ENCODE measurements around the gene RAD51B. TPM values are rescaled to one million over a fixed set of nuclear protein-coding genes. Genes with fewer than 3 reads are reported as not detected.

The RAD51B gene
- total RNA-seq, 1 donor from 2014 or later, result 38.6 TPM

GRCh38 chr14:68363843-68364767, 544.5 kb downstream of the RAD51B start:
- Histone ChIP-seq H3K4me3 (ENCODE audit: low read length in 3 of 3) (no peak overlapping the region), H3K9me3 (ENCODE audit: control insufficient read depth in 3 of 3, low read length in 3 of 3) (no peaks in the 10 kb centered on the region), H3K36me3 (ENCODE audit: control insufficient read depth in 3 of 3, insufficient read depth in 3 of 3, low read length in 3 of 3) (no peaks in the 10 kb centered on the region), H3K27me3 (ENCODE audit: control insufficient read depth in 3 of 3, insufficient read depth in 3 of 3, low read length in 3 of 3) (no peaks in the 10 kb centered on the region), H3K4me1 (ENCODE audit: control insufficient read depth in 3 of 3, insufficient read depth in 3 of 3, low read length in 3 of 3) (peaks cover 5 to 22% (median 20%) of the 10 kb centered on the region in 3 donors), H3K27ac (ENCODE audit: low read depth, low read length) (peak overlapping the region; percentile 52), H3K9ac (ENCODE audit: low read depth in 1 of 3, low read length in 3 of 3) (no peak overlapping the region)

DNA sequence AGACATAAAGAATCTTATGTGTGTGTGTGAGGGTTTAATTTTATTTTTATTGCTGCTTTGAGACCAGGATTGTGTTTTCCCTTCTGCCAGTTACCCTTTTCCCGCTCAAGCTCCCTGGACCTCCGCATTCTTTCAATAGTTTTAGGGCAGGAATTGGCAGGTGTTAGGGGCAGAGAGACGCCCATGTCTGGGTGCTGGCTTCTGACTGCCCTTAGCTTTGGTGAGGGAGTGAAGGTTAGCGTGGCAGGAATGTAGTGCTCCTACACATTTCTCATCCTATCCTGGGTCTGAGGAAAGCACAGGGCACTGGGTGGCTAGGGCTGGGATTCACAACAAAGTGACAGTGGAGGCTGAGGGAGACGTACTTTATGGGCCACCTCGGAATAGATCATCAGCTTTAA, 545.2 kb downstream of the RAD51B start:
- H3K27ac ChIP-seq (ENCODE audit: low read depth, low read length), result peak overlapping the region; percentile 52
- no peaks in the 10 kb centered on the region for H3K9me3 ChIP-seq (ENCODE audit: control insufficient read depth in 3 of 3, low read length in 3 of 3)
- H3K4me3 ChIP-seq (ENCODE audit: low read length in 3 of 3), result no peak overlapping the region
- H3K36me3 ChIP-seq (ENCODE audit: control insufficient read depth in 3 of 3, insufficient read depth in 3 of 3, low read length in 3 of 3), result no peaks in the 10 kb centered on the region
- H3K9ac ChIP-seq (ENCODE audit: low read depth in 1 of 3, low read length in 3 of 3), result no peak overlapping the region
- H3K27me3 ChIP-seq (ENCODE audit: control insufficient read depth in 3 of 3, insufficient read depth in 3 of 3, low read length in 3 of 3), result no peaks in the 10 kb centered on the region
- H3K4me1 ChIP-seq (ENCODE audit: control insufficient read depth in 3 of 3, insufficient read depth in 3 of 3, low read length in 3 of 3), result peaks cover 8 to 19% (median 15%) of the 10 kb centered on the region in 3 donors

- Histone ChIP-seq H3K27me3 (ENCODE audit: control insufficient read depth in 3 of 3, insufficient read depth in 3 of 3, low read length in 3 of 3) (no peaks in the 10 kb centered on the region), H3K27ac (ENCODE audit: low read depth, low read length) (peak overlapping the region; percentile 52), H3K4me3 (ENCODE audit: low read length in 3 of 3) (no peak overlapping the region), H3K9ac (ENCODE audit: low read depth in 1 of 3, low read length in 3 of 3) (no peak overlapping the region), H3K9me3 (ENCODE audit: control insufficient read depth in 3 of 3, low read length in 3 of 3) (no peaks in the 10 kb centered on the region), H3K36me3 (ENCODE audit: control insufficient read depth in 3 of 3, insufficient read depth in 3 of 3, low read length in 3 of 3) (no peaks in the 10 kb centered on the region), H3K4me1 (ENCODE audit: control insufficient read depth in 3 of 3, insufficient read depth in 3 of 3, low read length in 3 of 3) (peaks cover 11 to 16% (median 14%) of the 10 kb centered on the region in 3 donors)
Observed at GRCh38 chr14:68365228-68365627, 545.6 kb downstream of the RAD51B start.

- no peaks in the 10 kb centered on the region for H3K27me3 ChIP-seq (ENCODE audit: control insufficient read depth in 3 of 3, insufficient read depth in 3 of 3, low read length in 3 of 3)
- H3K36me3 ChIP-seq (ENCODE audit: control insufficient read depth in 3 of 3, insufficient read depth in 3 of 3, low read length in 3 of 3), result no peaks in the 10 kb centered on the region
- no peak overlapping the region for H3K9ac ChIP-seq (ENCODE audit: low read depth in 1 of 3, low read length in 3 of 3)
- H3K27ac ChIP-seq (ENCODE audit: low read depth, low read length), result peak overlapping the region; percentile 27
- no peaks in the 10 kb centered on the region for H3K9me3 ChIP-seq (ENCODE audit: control insufficient read depth in 3 of 3, low read length in 3 of 3)
- H3K4me1 ChIP-seq (ENCODE audit: control insufficient read depth in 3 of 3, insufficient read depth in 3 of 3, low read length in 3 of 3), result peaks cover 13 to 14% (median 14%) of the 10 kb centered on the region in 3 donors
- no peak overlapping the region for H3K4me3 ChIP-seq (ENCODE audit: low read length in 3 of 3)
Observed at GRCh38 chr14:68366656-68367055, 547.1 kb downstream of the RAD51B start.

GRCh38 chr14:68367536-68367935, 548.0 kb downstream of the RAD51B start:
- H3K4me3 ChIP-seq (ENCODE audit: low read length in 3 of 3), result no peak overlapping the region
- H3K27ac ChIP-seq (ENCODE audit: low read depth, low read length), result peak overlapping the region; percentile 27
- H3K9ac ChIP-seq (ENCODE audit: low read depth in 1 of 3, low read length in 3 of 3), result no peak overlapping the region
- no peaks in the 10 kb centered on the region for H3K27me3 ChIP-seq (ENCODE audit: control insufficient read depth in 3 of 3, insufficient read depth in 3 of 3, low read length in 3 of 3)
- no peaks in the 10 kb centered on the region for H3K36me3 ChIP-seq (ENCODE audit: control insufficient read depth in 3 of 3, insufficient read depth in 3 of 3, low read length in 3 of 3)
- H3K4me1 ChIP-seq (ENCODE audit: control insufficient read depth in 3 of 3, insufficient read depth in 3 of 3, low read length in 3 of 3), result peaks cover 13 to 14% (median 14%) of the 10 kb centered on the region in 3 donors
- H3K9me3 ChIP-seq (ENCODE audit: control insufficient read depth in 3 of 3, low read length in 3 of 3), result no peaks in the 10 kb centered on the region

GRCh38 chr14:68368850-68369249, 549.3 kb downstream of the RAD51B start:
- Histone ChIP-seq H3K27me3 (ENCODE audit: control insufficient read depth in 3 of 3, insufficient read depth in 3 of 3, low read length in 3 of 3) (no peaks in the 10 kb centered on the region), H3K4me1 (ENCODE audit: control insufficient read depth in 3 of 3, insufficient read depth in 3 of 3, low read length in 3 of 3) (peaks cover 11 to 13% (median 12%) of the 10 kb centered on the region in 3 donors)

GRCh38 chr14:68369281-68370056, 549.9 kb downstream of the RAD51B start:
- H3K27me3 ChIP-seq (ENCODE audit: control insufficient read depth in 3 of 3, insufficient read depth in 3 of 3, low read length in 3 of 3), result no peaks in the 10 kb centered on the region
- H3K36me3 ChIP-seq (ENCODE audit: control insufficient read depth in 3 of 3, insufficient read depth in 3 of 3, low read length in 3 of 3), result no peaks in the 10 kb centered on the region
- H3K9me3 ChIP-seq (ENCODE audit: control insufficient read depth in 3 of 3, low read length in 3 of 3), result no peaks in the 10 kb centered on the region
- no peak overlapping the region for H3K27ac ChIP-seq (ENCODE audit: low read depth, low read length)
- H3K4me1 ChIP-seq (ENCODE audit: control insufficient read depth in 3 of 3, insufficient read depth in 3 of 3, low read length in 3 of 3), result peaks cover 9 to 13% (median 13%) of the 10 kb centered on the region in 3 donors
- no peak overlapping the region for H3K9ac ChIP-seq (ENCODE audit: low read depth in 1 of 3, low read length in 3 of 3)
- no peak overlapping the region for H3K4me3 ChIP-seq (ENCODE audit: low read length in 3 of 3)

More at GRCh38 chr14:68368850-68369249, 549.3 kb downstream of the RAD51B start:
- Histone ChIP-seq H3K9ac (ENCODE audit: low read depth in 1 of 3, low read length in 3 of 3) (no peak overlapping the region), H3K9me3 (ENCODE audit: control insufficient read depth in 3 of 3, low read length in 3 of 3) (no peaks in the 10 kb centered on the region), H3K27ac (ENCODE audit: low read depth, low read length) (no peak overlapping the region), H3K4me3 (ENCODE audit: low read length in 3 of 3) (no peak overlapping the region), H3K36me3 (ENCODE audit: control insufficient read depth in 3 of 3, insufficient read depth in 3 of 3, low read length in 3 of 3) (no peaks in the 10 kb centered on the region)

- no peaks in the 10 kb centered on the region for H3K27me3 ChIP-seq (ENCODE audit: control insufficient read depth in 3 of 3, insufficient read depth in 3 of 3, low read length in 3 of 3)
- H3K27ac ChIP-seq (ENCODE audit: low read depth, low read length), result no peak overlapping the region
- peaks cover 10 to 15% (median 13%) of the 10 kb centered on the region in 3 donors for H3K4me1 ChIP-seq (ENCODE audit: control insufficient read depth in 3 of 3, insufficient read depth in 3 of 3, low read length in 3 of 3)
- no peaks in the 10 kb centered on the region for H3K9me3 ChIP-seq (ENCODE audit: control insufficient read depth in 3 of 3, low read length in 3 of 3)
- H3K36me3 ChIP-seq (ENCODE audit: control insufficient read depth in 3 of 3, insufficient read depth in 3 of 3, low read length in 3 of 3), result no peaks in the 10 kb centered on the region
- no peak overlapping the region for H3K4me3 ChIP-seq (ENCODE audit: low read length in 3 of 3)
- no peak overlapping the region for H3K9ac ChIP-seq (ENCODE audit: low read depth in 1 of 3, low read length in 3 of 3)
Observed at GRCh38 chr14:68370057-68370360, 550.4 kb downstream of the RAD51B start.

DNA sequence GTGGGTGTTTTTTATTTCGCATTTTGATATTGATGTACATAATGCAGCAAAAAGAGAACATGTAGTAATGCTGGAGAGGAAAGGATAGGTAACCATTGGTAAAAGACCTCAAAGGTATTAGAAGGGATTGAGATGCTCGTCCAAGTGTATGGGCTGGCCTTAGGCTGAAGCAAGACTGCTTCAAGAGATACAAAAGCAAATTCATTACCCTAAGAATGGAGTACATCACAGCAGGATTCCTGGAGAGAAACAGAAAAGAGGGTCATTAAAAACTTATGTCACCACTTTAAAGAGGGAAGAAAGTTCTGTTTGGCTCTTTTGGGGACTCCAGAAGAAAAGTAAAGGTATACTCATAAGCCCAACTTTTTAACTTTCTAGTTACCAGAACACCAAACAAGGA, 552.8 kb downstream of the RAD51B start:
- H3K9me3 ChIP-seq (ENCODE audit: control insufficient read depth in 3 of 3, low read length in 3 of 3), result no peaks in the 10 kb centered on the region
- no peak overlapping the region for H3K9ac ChIP-seq (ENCODE audit: low read depth in 1 of 3, low read length in 3 of 3)
- H3K36me3 ChIP-seq (ENCODE audit: control insufficient read depth in 3 of 3, insufficient read depth in 3 of 3, low read length in 3 of 3), result no peaks in the 10 kb centered on the region
- H3K27ac ChIP-seq (ENCODE audit: low read depth, low read length), result no peak overlapping the region
- H3K4me1 ChIP-seq (ENCODE audit: control insufficient read depth in 3 of 3, insufficient read depth in 3 of 3, low read length in 3 of 3), result peaks cover 19 to 31% (median 29%) of the 10 kb centered on the region in 3 donors
- H3K4me3 ChIP-seq (ENCODE audit: low read length in 3 of 3), result no peak overlapping the region
- H3K27me3 ChIP-seq (ENCODE audit: control insufficient read depth in 3 of 3, insufficient read depth in 3 of 3, low read length in 3 of 3), result no peaks in the 10 kb centered on the region
